ENCODE data around the gene NCLN.

The NCLN gene

DNA sequence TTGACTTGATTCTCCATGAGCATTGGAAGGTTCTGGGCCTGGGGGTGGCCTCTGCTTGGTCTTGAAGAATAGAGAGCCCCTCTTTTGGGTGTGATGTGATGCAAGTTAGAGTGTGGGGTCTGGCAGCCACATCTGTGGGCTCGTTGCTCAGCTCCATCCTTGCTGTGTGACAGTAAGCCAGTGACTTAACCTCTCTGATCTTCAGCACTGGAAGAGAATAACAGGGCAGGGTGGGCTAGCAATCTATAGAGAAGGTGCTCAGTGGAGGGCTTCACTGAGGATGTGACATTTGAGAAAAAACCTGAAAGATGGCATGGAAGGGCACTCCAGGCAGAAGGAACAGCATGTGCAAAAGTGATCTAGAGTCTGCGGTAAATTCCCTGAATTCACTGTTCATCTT is 66.9 kb downstream of the NCLN start:
- no peak overlapping the region for H3K27ac ChIP-seq
- TF ChIP-seq ZFX (IDR thresholded peaks at IDR 0.05) = no peak
- TF ChIP-seq, protein P1, sequence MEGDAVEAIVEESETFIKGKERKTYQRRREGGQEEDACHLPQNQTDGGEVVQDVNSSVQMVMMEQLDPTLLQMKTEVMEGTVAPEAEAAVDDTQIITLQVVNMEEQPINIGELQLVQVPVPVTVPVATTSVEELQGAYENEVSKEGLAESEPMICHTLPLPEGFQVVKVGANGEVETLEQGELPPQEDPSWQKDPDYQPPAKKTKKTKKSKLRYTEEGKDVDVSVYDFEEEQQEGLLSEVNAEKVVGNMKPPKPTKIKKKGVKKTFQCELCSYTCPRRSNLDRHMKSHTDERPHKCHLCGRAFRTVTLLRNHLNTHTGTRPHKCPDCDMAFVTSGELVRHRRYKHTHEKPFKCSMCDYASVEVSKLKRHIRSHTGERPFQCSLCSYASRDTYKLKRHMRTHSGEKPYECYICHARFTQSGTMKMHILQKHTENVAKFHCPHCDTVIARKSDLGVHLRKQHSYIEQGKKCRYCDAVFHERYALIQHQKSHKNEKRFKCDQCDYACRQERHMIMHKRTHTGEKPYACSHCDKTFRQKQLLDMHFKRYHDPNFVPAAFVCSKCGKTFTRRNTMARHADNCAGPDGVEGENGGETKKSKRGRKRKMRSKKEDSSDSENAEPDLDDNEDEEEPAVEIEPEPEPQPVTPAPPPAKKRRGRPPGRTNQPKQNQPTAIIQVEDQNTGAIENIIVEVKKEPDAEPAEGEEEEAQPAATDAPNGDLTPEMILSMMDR (conservative IDR thresholded peaks at IDR 0.05) = no peak

DNA sequence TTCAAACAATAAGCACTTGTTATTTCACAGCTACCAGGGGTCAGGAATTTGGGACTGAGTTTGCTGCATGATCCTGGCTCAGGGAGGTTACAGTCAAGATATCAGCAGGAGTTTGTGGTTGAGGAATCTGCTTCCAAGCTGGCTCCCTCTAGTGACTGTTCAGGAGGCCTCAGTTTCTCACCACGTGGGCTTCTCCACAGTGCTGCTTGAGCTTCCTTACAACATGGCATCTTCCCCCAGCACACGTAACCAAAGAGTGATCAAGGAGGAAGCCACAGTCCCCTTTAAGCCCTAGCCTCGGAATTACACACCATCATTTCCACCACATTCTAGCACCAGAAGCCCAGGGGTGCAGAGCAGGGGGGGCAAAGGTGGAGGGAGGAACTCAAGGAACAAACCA is 67.5 kb downstream of the NCLN start:
- H3K27ac ChIP-seq = no peak overlapping the region
- TF ChIP-seq ZFX (IDR thresholded peaks at IDR 0.05) = no peak
- TF ChIP-seq, protein P1 (conservative IDR thresholded peaks at IDR 0.05) = no peak

DNA sequence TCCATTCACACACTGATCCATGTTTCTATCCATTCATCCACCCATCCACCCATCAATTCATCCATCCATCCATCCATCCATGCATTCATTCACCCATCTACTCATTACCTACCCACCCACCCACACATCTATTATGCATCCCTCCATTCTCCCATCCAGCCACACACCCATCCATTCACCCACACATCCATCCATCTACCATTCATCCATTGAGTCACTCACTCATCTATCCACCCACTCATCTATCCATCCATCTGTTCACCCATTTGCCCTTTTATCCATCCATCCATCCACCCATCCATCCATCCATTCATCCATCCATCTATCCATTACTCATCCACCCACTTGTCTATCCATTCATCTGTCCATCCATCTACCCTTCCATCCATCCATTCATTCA is 68.8 kb downstream of the NCLN start:
- H3K27ac ChIP-seq = no peak overlapping the region
- TF ChIP-seq ZFX (IDR thresholded peaks at IDR 0.05) = no peak
- TF ChIP-seq, protein P1 (conservative IDR thresholded peaks at IDR 0.05) = no peak

DNA sequence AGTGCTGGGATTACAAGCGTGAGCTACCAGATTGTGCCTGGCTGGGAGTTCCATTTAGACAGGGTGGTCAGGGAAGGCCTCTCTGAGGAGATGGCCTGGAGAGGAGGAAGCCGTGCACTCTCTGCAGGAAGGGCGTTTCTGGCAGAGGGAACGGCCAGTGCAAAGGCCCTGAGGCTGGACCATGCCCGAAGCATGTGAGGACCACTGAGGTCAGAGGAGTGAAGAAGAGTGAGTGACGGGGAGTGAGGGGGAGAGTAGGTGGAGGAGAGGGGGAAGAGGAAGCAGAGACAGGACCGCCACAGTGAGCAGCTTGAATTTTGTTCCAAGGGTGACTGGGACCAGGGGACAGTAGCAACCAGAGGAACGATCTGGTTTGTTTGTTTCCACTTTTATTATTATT is 71.3 kb downstream of the NCLN start:
- TF ChIP-seq, protein P1 (conservative IDR thresholded peaks at IDR 0.05) = no peak
- TF ChIP-seq ZFX (IDR thresholded peaks at IDR 0.05) = no peak

More for the DNA sequence above, 71.3 kb downstream of the NCLN start:
- H3K27ac ChIP-seq = no peak overlapping the region

Data from C4-2B (cell line).